GM23338 (cell line): Measurements from ENCODE around the gene ASIC3. TPM values are rescaled to one million over a fixed set of nuclear protein-coding genes. Genes with fewer than 3 reads are reported as not detected.

Experiments
- ATAC-seq: fragments of 200-7000 bp; cut with Tn5 transposase; 3 replicates; pipeline ENCODE4 v1.9.1; 2020
- DNase-seq: peaks from one replicate; pipeline ENCODE4 v3.0.0-alpha.2; 2015; ENCODE audit warnings: low spot score
- H2AFZ ChIP-seq: fragments of 200-600 bp; sonication (generic); 2 replicates; pipeline ENCODE4 v1.8.0; 2016; ENCODE audit warnings: antibody characterized with exemption, mild to moderate bottlenecking, moderate library complexity
- H3F3A ChIP-seq: fragments of 200-600 bp; sonication (generic); replicated peaks from 2 replicates; pipeline ENCODE4 v1.8.0; 2017; ENCODE audit warnings: antibody characterized with exemption, mixed run types, low read depth
- H3K27ac ChIP-seq: fragments of 200-600 bp; sonication (generic); 2 replicates; pipeline ENCODE4 v1.6.1; 2016; ENCODE audit warnings: low read depth
- H3K27me3 ChIP-seq: fragments of 200-600 bp; sonication (generic); 2 replicates; pipeline ENCODE4 v1.8.0; 2016; ENCODE audit warnings: mild to moderate bottlenecking, mixed run types, moderate library complexity; ENCODE audit not compliant: insufficient read depth
- H3K36me3 ChIP-seq: fragments of 200-600 bp; sonication (generic); 2 replicates; pipeline ENCODE4 v1.8.0; 2016; ENCODE audit warnings: mild to moderate bottlenecking; ENCODE audit not compliant: insufficient read depth
- H3K4me1 ChIP-seq: fragments of 200-600 bp; sonication (generic); 2 replicates; pipeline ENCODE4 v1.8.0; 2016; ENCODE audit warnings: mild to moderate bottlenecking, moderate library complexity; ENCODE audit not compliant: insufficient read depth
- H3K4me2 ChIP-seq: fragments of 200-600 bp; sonication (generic); 2 replicates; pipeline ENCODE4 v1.7.1; 2017; ENCODE audit warnings: mixed run types
- H3K4me3 ChIP-seq: fragments of 200-600 bp; sonication (generic); 2 replicates; pipeline ENCODE4 v1.6.1; 2016; ENCODE audit warnings: mixed run types
- H3K79me2 ChIP-seq: fragments of 200-600 bp; sonication (generic); replicated peaks from 2 replicates; pipeline ENCODE4 v1.8.0; 2017; ENCODE audit warnings: mild to moderate bottlenecking; ENCODE audit not compliant: insufficient read depth
- H3K9me2 ChIP-seq: fragments of 200-600 bp; sonication (generic); 2 replicates; pipeline ENCODE4 v1.8.0; 2017; ENCODE audit not compliant: insufficient read depth
- H4K20me1 ChIP-seq: fragments of 200-600 bp; sonication (generic); replicated peaks from 2 replicates; pipeline ENCODE4 v1.8.0; 2017; ENCODE audit warnings: mild to moderate bottlenecking; ENCODE audit not compliant: insufficient read depth
- H3K27ac Mint-ChIP-seq: 2 replicates; pipeline ENCODE4 v1.8.0; 2020; ENCODE audit warnings: inconsistent platforms, mild to moderate bottlenecking, moderate library complexity, mixed read lengths
- H3K27me3 Mint-ChIP-seq: 3 replicates; pipeline ENCODE4 v1.8.0; 2022; ENCODE audit warnings: low read depth, mild to moderate bottlenecking, moderate library complexity, mixed read lengths, inconsistent platforms; ENCODE audit not compliant: insufficient read depth, poor library complexity
- H3K36me3 Mint-ChIP-seq: 3 replicates; pipeline ENCODE4 v1.8.0; 2021; ENCODE audit warnings: low read depth, mild to moderate bottlenecking, inconsistent platforms, moderate library complexity, mixed read lengths
- H3K4me1 Mint-ChIP-seq: 3 replicates; pipeline ENCODE4 v1.8.0; 2020; ENCODE audit warnings: mild to moderate bottlenecking, inconsistent platforms, mixed read lengths
- H3K4me3 Mint-ChIP-seq: 3 replicates; pipeline ENCODE4 v1.8.0; 2021; ENCODE audit warnings: moderate library complexity, mild to moderate bottlenecking, inconsistent platforms, mixed read lengths
- H3K9me3 Mint-ChIP-seq: 3 replicates; pipeline ENCODE4 v1.8.0; 2020; ENCODE audit warnings: moderate library complexity, mild to moderate bottlenecking, inconsistent platforms, mixed read lengths
- CREB1 ChIP-seq: fragments of 250-450 bp; sonication (Bioruptor Pico); IDR thresholded peaks from 2 replicates; pipeline ENCODE4 v1.5.0; 2020; ENCODE audit warnings: low read depth, mild to moderate bottlenecking, moderate library complexity
- EZH2 ChIP-seq: fragments of 200-600 bp; sonication (generic); IDR thresholded peaks from one replicate; pipeline ENCODE4 v1.8.0; 2017; ENCODE audit warnings: antibody characterized with exemption, mild to moderate bottlenecking, low read depth; ENCODE audit not compliant: unreplicated experiment
- EZH2phosphoT487 ChIP-seq: fragments of 200-600 bp; sonication (generic); IDR thresholded peaks from one replicate; pipeline ENCODE4 v1.8.1; 2018; ENCODE audit warnings: antibody characterized with exemption; ENCODE audit not compliant: unreplicated experiment
- NANOG ChIP-seq: IDR thresholded peaks from 2 replicates; pipeline ENCODE4 v1.6.1; 2016; ENCODE audit warnings: antibody characterized with exemption, borderline replicate concordance
- POLR2AphosphoS5 ChIP-seq: IDR thresholded peaks from 2 replicates; pipeline ENCODE4 v1.6.1; 2016; ENCODE audit warnings: antibody characterized with exemption, low read depth
- STAT1 ChIP-seq: IDR thresholded peaks from one replicate; pipeline ENCODE4 v1.6.1; 2016; ENCODE audit warnings: antibody characterized with exemption; ENCODE audit not compliant: unreplicated experiment
- ZNF114 ChIP-seq: fragments of 250-450 bp; sonication (Bioruptor Pico); IDR thresholded peaks from 2 replicates; pipeline ENCODE4 v1.5.0; 2020; ENCODE audit warnings: mild to moderate bottlenecking, moderate library complexity
- ZNF331 ChIP-seq: fragments of 250-450 bp; sonication (Bioruptor Pico); IDR thresholded peaks from 2 replicates; pipeline ENCODE4 v1.5.0; 2020; ENCODE audit warnings: low read depth, mild to moderate bottlenecking, moderate library complexity
- polyA plus RNA-seq: library from polyadenylated mRNA; unstranded; fragments of >200 nt; fragmentation: Nextera tagmentation; extraction: Ambion mirVana; gene quantifications from 2 replicates; pipeline ENCODE4 v1.2.1, GENCODE V29; 2016
- total RNA-seq: library from RNA; depleted of rRNA; stranded (reverse); fragments of >200 nt; shearing (Covaris generic); gene quantifications from 2 replicates; pipeline ENCODE4 v1.2.3, GENCODE V29; 2014
- TF ChIP-seq, protein P1 (sequence below), 2 experiments: fragments of 200-600 bp in 1 of 2; sonication (generic) in 1 of 2; conservative IDR thresholded peaks; 2 replicates each; pipeline versions ENCODE4 v1.5.1 to v1.6.1; 2016 to 2017; ENCODE audit warnings: antibody characterized with exemption in 2 of 2, low read depth in 2 of 2, mild to moderate bottlenecking in 2 of 2, moderate library complexity in 1 of 2
- TF ChIP-seq, protein P2 (sequence below): IDR thresholded peaks from 2 replicates; pipeline ENCODE4 v1.6.1; 2016; ENCODE audit warnings: antibody characterized with exemption
- TF ChIP-seq, protein P3 (sequence below): IDR thresholded peaks from one replicate; pipeline ENCODE4 v1.6.1; 2018; ENCODE audit warnings: antibody characterized with exemption; ENCODE audit not compliant: unreplicated experiment

Gene ASIC3
- total and polyA plus RNA-seq, 2 experiments from 2014 or later, result 0.87 to 0.90 TPM

DNA sequence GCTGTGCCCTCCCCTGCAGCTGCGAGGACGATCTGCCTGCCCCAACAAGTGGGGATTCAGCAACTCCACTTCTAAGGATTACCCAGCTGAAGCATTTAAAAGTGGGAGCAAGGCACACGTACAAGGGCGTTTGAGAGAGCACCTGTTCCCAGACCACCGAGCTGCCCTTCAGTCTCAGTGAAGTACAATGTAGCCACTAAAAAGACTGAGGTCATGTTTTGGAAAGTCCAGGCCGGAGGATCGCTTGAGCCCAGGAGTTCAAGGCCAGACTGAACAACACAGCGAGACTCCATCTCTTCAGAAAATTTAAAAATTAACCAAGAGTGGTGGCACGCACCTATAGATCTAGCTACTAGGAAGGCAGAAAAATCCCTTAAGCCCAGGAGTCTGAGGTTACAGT lies 42.8 kb upstream of the ASIC3 start (continued):
- no peak for TF ChIP-seq EZH2phosphoT487
- TF ChIP-seq NANOG, result no peak
- TF ChIP-seq ZNF331 (CRISPR knock-in tag), result no peak
- TF ChIP-seq POLR2AphosphoS5, result no peak
- TF ChIP-seq STAT1, result no peak
- no peak for TF ChIP-seq CREB1 (CRISPR knock-in tag)
- TF ChIP-seq, protein P1, sequence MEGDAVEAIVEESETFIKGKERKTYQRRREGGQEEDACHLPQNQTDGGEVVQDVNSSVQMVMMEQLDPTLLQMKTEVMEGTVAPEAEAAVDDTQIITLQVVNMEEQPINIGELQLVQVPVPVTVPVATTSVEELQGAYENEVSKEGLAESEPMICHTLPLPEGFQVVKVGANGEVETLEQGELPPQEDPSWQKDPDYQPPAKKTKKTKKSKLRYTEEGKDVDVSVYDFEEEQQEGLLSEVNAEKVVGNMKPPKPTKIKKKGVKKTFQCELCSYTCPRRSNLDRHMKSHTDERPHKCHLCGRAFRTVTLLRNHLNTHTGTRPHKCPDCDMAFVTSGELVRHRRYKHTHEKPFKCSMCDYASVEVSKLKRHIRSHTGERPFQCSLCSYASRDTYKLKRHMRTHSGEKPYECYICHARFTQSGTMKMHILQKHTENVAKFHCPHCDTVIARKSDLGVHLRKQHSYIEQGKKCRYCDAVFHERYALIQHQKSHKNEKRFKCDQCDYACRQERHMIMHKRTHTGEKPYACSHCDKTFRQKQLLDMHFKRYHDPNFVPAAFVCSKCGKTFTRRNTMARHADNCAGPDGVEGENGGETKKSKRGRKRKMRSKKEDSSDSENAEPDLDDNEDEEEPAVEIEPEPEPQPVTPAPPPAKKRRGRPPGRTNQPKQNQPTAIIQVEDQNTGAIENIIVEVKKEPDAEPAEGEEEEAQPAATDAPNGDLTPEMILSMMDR (conservative IDR thresholded peaks at IDR 0.05; ENCODE audit: low read depth in 2 of 2), result no peak
- TF ChIP-seq ZNF114, result no peak

DNA sequence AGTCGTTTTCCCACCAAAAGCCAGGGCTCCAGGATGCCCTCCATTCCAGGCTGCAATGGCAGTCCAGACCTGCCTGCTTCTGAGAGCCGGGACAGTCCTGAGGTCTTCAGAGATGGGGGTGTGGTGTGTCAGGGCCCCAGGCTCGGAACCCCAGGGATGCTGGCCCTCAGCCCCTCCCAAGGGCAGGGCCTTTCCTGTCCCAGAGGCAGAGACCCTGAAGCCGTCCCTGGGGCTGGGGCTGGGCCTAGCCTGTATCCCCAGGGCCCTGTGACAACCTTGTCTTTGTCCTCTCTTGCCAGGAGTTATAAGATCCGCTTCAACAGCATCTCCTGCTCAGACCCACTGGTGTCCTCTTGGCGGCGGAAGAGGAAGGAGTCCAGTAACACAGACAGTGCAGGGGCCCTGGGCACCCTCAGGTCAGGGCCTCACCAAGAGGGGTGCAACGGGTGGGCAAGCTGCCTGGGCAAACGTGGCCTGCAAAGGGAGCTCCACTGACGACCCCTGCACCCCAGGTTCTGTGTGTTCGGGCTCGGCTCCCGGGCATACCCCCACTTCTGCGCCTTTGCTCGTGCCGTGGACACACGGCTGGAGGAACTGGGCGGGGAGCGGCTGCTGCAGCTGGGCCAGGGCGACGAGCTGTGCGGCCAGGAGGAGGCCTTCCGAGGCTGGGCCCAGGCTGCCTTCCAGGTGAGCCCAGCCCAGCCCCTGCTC lies 41.6 kb upstream of the ASIC3 start:
- Histone ChIP-seq H3K9me2 (no peaks in the 10 kb centered on the region), H3K4me1 (peaks cover 14% of the 10 kb centered on the region; the same call in 1 of the 2 replicates), H3K4me3 (no peak overlapping the region), H3K4me2 (no peak overlapping the region), H3F3A (0 out of 2 replicates have a peak, but pooled peaks cover 4% of the 10 kb centered on the region), H3K27ac (no peak overlapping the region), H3K36me3 (no peaks in the 10 kb centered on the region), H3K79me2 (no peaks in the 10 kb centered on the region), H3K27me3 (0 out of 2 replicates have a peak, but pooled peaks cover under 1% of the 10 kb centered on the region), H2AFZ (no peak overlapping the region), H4K20me1 (no peaks in the 10 kb centered on the region)
- no peak for DNase-seq
- TF ChIP-seq ZNF331 (CRISPR knock-in tag), result no peak
- TF ChIP-seq POLR2AphosphoS5, result no peak
- TF ChIP-seq ZNF114, result no peak
- TF ChIP-seq EZH2phosphoT487, result no peak
- TF ChIP-seq, protein P2, sequence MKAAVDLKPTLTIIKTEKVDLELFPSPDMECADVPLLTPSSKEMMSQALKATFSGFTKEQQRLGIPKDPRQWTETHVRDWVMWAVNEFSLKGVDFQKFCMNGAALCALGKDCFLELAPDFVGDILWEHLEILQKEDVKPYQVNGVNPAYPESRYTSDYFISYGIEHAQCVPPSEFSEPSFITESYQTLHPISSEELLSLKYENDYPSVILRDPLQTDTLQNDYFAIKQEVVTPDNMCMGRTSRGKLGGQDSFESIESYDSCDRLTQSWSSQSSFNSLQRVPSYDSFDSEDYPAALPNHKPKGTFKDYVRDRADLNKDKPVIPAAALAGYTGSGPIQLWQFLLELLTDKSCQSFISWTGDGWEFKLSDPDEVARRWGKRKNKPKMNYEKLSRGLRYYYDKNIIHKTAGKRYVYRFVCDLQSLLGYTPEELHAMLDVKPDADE, result no peak
- TF ChIP-seq NANOG, result no peak
- no peak for TF ChIP-seq EZH2
- TF ChIP-seq, protein P3, sequence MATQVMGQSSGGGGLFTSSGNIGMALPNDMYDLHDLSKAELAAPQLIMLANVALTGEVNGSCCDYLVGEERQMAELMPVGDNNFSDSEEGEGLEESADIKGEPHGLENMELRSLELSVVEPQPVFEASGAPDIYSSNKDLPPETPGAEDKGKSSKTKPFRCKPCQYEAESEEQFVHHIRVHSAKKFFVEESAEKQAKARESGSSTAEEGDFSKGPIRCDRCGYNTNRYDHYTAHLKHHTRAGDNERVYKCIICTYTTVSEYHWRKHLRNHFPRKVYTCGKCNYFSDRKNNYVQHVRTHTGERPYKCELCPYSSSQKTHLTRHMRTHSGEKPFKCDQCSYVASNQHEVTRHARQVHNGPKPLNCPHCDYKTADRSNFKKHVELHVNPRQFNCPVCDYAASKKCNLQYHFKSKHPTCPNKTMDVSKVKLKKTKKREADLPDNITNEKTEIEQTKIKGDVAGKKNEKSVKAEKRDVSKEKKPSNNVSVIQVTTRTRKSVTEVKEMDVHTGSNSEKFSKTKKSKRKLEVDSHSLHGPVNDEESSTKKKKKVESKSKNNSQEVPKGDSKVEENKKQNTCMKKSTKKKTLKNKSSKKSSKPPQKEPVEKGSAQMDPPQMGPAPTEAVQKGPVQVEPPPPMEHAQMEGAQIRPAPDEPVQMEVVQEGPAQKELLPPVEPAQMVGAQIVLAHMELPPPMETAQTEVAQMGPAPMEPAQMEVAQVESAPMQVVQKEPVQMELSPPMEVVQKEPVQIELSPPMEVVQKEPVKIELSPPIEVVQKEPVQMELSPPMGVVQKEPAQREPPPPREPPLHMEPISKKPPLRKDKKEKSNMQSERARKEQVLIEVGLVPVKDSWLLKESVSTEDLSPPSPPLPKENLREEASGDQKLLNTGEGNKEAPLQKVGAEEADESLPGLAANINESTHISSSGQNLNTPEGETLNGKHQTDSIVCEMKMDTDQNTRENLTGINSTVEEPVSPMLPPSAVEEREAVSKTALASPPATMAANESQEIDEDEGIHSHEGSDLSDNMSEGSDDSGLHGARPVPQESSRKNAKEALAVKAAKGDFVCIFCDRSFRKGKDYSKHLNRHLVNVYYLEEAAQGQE, result no peak
- TF ChIP-seq, protein P1 (conservative IDR thresholded peaks at IDR 0.05; ENCODE audit: low read depth in 2 of 2), result no peak
- Mint-ChIP-seq H3K4me1 (peaks cover 26% of the 10 kb centered on the region), H3K4me3 (no peak overlapping the region), H3K27me3 (peaks cover 6% of the 10 kb centered on the region), H3K9me3 (no peaks in the 10 kb centered on the region), H3K27ac (no peak overlapping the region), H3K36me3 (no peaks in the 10 kb centered on the region; the same call in 2 of the 3 replicates)
- ATAC-seq, result no peak
